ENCODE results near the gene GALNT2.

The GALNT2 gene

DNA sequence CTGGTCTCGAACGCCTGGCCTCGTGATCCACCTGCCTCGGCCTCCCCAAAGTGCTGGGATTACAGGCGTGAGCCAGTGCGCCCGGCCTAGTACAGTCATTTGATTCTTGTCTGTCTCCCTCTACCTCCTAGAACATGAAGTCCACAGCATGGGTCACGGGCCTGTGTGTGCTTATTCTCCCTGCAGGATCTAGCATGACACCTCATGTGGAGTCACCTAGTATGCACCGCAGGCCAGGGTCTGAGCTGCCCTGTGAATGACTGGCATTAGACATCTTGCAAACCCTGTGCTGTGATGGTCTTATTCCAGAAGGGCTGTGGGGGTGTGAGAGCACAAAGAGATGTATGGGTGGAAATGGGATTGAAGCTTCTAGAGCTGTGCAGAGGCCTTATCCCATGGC is 133.2 kb downstream of the GALNT2 start:
- Histone ChIP-seq H3K23ac (ENCODE audit: low read length) (no peak overlapping the region), H2BK120ac (ENCODE audit: low read depth, low read length) (no peak overlapping the region), H3K18ac (ENCODE audit: low read length) (no peak overlapping the region), H3K56ac (ENCODE audit: low read length) (no peak overlapping the region), H3K4me1 (ENCODE audit: control insufficient read depth, low read depth, low read length) (peaks cover 4% of the 10 kb centered on the region), H3K4me2 (ENCODE audit: low read length) (no peak overlapping the region), H2AK5ac (ENCODE audit: low read length) (no peak overlapping the region), H4K5ac (ENCODE audit: low read length) (no peak overlapping the region), H3K27me3 (ENCODE audit: insufficient read depth, low read length, poor library complexity) (no peaks in the 10 kb centered on the region), H3K36me3 (ENCODE audit: control insufficient read depth, insufficient read depth, low read length) (no peaks in the 10 kb centered on the region), H3K4ac (ENCODE audit: low read depth, low read length) (no peak overlapping the region), H2BK15ac (replicated peaks; ENCODE audit: low read depth) (no peak overlapping the region), H3K79me2 (ENCODE audit: control insufficient read depth, insufficient read depth, low read length) (no peaks in the 10 kb centered on the region), H2BK5ac (ENCODE audit: low read length) (no peak overlapping the region), H3K79me1 (ENCODE audit: low read length) (no peaks in the 10 kb centered on the region), H3K27ac (ENCODE audit: low read depth, low read length) (no peak overlapping the region), H4K8ac (ENCODE audit: low read depth, low read length) (no peak overlapping the region), H3K9ac (ENCODE audit: low read length) (no peak overlapping the region), H3K4me3 (ENCODE audit: low read length) (no peak overlapping the region)
- whole genome bisulfite sequencing (ENCODE audit: extremely low coverage, insufficient coverage, low lambda C conversion rate): no CpG with 5 or more reads among the region's 9 CpGs
- no peak for DNase-seq

DNA sequence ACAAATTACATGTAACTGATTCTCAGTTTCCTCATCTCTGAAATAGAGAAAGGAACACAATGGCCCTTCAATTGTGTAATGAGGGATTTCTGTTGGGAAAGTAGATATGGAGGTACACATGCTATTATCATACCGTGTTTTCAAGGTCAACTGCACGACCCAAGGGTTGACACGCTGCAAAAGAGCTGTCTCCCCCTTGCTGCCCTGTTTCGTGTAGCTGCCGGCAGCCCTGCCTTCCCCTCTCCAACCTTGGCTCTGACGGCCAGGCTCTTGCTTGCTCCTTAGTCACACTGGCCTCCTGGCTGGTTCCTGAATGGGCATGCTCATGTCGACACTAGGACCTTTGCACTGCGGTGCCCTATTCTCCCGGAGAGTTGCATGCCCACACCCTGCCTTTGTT is 134.4 kb downstream of the GALNT2 start:
- no peaks in the 10 kb centered on the region for H3K79me1 ChIP-seq (ENCODE audit: low read length)
- H4K5ac ChIP-seq (ENCODE audit: low read length): no peak overlapping the region
- H3K4ac ChIP-seq (ENCODE audit: low read depth, low read length): no peak overlapping the region
- no peak overlapping the region for H3K23ac ChIP-seq (ENCODE audit: low read length)
- no peak overlapping the region for H3K4me3 ChIP-seq (ENCODE audit: low read length)
- no peak overlapping the region for H3K4me2 ChIP-seq (ENCODE audit: low read length)
- no peak overlapping the region for H3K27ac ChIP-seq (ENCODE audit: low read depth, low read length)
- DNase-seq: no peak
- H2BK120ac ChIP-seq (ENCODE audit: low read depth, low read length): no peak overlapping the region
- H3K18ac ChIP-seq (ENCODE audit: low read length): no peak overlapping the region
- no CpG with 5 or more reads among the region's 9 CpGs for WGBS (ENCODE audit: extremely low coverage, insufficient coverage, low lambda C conversion rate)
- H3K27me3 ChIP-seq (ENCODE audit: insufficient read depth, low read length, poor library complexity): no peaks in the 10 kb centered on the region
- no peak overlapping the region for H3K9ac ChIP-seq (ENCODE audit: low read length)
- no peak overlapping the region for H3K56ac ChIP-seq (ENCODE audit: low read length)
- no peak overlapping the region for H2BK5ac ChIP-seq (ENCODE audit: low read length)
- H2AK5ac ChIP-seq (ENCODE audit: low read length): no peak overlapping the region
- H3K79me2 ChIP-seq (ENCODE audit: control insufficient read depth, insufficient read depth, low read length): no peaks in the 10 kb centered on the region
- H4K8ac ChIP-seq (ENCODE audit: low read depth, low read length): no peak overlapping the region
- H3K4me1 ChIP-seq (ENCODE audit: control insufficient read depth, low read depth, low read length): peaks cover 4% of the 10 kb centered on the region
- H2BK15ac ChIP-seq (replicated peaks; ENCODE audit: low read depth): no peak overlapping the region
- H3K36me3 ChIP-seq (ENCODE audit: control insufficient read depth, insufficient read depth, low read length): no peaks in the 10 kb centered on the region

DNA sequence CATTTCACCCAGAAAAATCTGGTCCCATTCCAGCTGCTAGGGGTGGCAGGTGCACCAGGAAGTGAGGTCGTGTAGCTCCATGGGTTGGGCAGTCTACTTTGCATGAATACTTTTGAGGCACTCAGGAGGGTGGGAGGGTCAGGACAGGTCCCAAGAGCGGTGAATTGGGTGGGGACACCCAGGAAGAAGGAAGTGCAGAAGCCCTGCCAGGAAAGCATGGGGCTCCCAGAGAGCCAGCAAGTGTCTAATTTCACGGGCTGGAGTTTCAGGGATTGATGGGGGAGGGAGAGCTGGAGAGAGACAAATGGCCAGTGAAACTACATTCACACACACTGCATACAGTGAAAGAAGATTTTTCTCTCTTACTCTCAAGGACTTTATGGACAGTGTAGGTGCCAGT is 137.8 kb downstream of the GALNT2 start:
- no peak overlapping the region for H2BK15ac ChIP-seq (replicated peaks; ENCODE audit: low read depth)
- H3K4me2 ChIP-seq (ENCODE audit: low read length): no peak overlapping the region
- H3K36me3 ChIP-seq (ENCODE audit: control insufficient read depth, insufficient read depth, low read length): no peaks in the 10 kb centered on the region
- H4K5ac ChIP-seq (ENCODE audit: low read length): no peak overlapping the region
- peaks cover 4% of the 10 kb centered on the region for H3K4me1 ChIP-seq (ENCODE audit: control insufficient read depth, low read depth, low read length)
- H2BK5ac ChIP-seq (ENCODE audit: low read length): no peak overlapping the region
- no peak overlapping the region for H3K4ac ChIP-seq (ENCODE audit: low read depth, low read length)
- no peak overlapping the region for H3K27ac ChIP-seq (ENCODE audit: low read depth, low read length)
- no CpG with 5 or more reads among the region's 3 CpGs for WGBS (ENCODE audit: extremely low coverage, insufficient coverage, low lambda C conversion rate)
- peaks cover 4% of the 10 kb centered on the region for H3K79me1 ChIP-seq (ENCODE audit: low read length)
- H3K9ac ChIP-seq (ENCODE audit: low read length): no peak overlapping the region
- no peak overlapping the region for H3K4me3 ChIP-seq (ENCODE audit: low read length)
- H3K56ac ChIP-seq (ENCODE audit: low read length): no peak overlapping the region
- no peaks in the 10 kb centered on the region for H3K27me3 ChIP-seq (ENCODE audit: insufficient read depth, low read length, poor library complexity)
- H2AK5ac ChIP-seq (ENCODE audit: low read length): no peak overlapping the region
- no peak for DNase-seq
- no peak overlapping the region for H3K18ac ChIP-seq (ENCODE audit: low read length)
- H4K8ac ChIP-seq (ENCODE audit: low read depth, low read length): no peak overlapping the region
- no peak overlapping the region for H3K23ac ChIP-seq (ENCODE audit: low read length)
- no peak overlapping the region for H2BK120ac ChIP-seq (ENCODE audit: low read depth, low read length)
- no peaks in the 10 kb centered on the region for H3K79me2 ChIP-seq (ENCODE audit: control insufficient read depth, insufficient read depth, low read length)

DNA sequence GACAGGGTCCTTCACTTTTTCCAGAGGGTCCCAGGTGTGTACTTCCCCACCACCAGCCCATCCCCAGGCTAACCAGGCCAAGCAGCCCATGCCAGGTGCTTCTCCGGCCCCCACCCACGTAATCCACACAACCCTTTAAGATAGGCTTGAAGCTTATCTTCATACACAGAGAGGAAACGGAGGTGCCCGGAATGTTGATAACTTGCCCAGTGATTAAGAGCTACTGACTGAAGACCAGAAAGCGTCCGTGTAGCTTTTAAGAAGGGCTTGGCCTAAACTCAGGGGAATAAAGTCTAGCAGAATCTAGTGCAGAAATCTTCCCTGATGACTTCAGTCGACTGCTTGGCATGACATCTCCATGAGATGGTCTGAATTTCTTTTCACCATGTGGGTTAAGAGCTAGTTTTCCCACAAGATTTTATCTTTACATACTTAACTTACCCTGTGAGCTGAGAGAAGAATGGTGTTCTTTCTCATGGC is 138.7 kb downstream of the GALNT2 start:
- Histone ChIP-seq H3K36me3 (ENCODE audit: control insufficient read depth, insufficient read depth, low read length) (no peaks in the 10 kb centered on the region), H3K27me3 (ENCODE audit: insufficient read depth, low read length, poor library complexity) (no peaks in the 10 kb centered on the region), H3K79me2 (ENCODE audit: control insufficient read depth, insufficient read depth, low read length) (no peaks in the 10 kb centered on the region), H3K18ac (ENCODE audit: low read length) (no peak overlapping the region), H2AK5ac (ENCODE audit: low read length) (no peak overlapping the region), H2BK120ac (ENCODE audit: low read depth, low read length) (no peak overlapping the region), H2BK5ac (ENCODE audit: low read length) (no peak overlapping the region), H3K56ac (ENCODE audit: low read length) (no peak overlapping the region), H3K79me1 (ENCODE audit: low read length) (peaks cover 4% of the 10 kb centered on the region), H4K8ac (ENCODE audit: low read depth, low read length) (no peak overlapping the region), H3K4me1 (ENCODE audit: control insufficient read depth, low read depth, low read length) (peaks cover 5% of the 10 kb centered on the region), H3K27ac (ENCODE audit: low read depth, low read length) (no peak overlapping the region), H4K5ac (ENCODE audit: low read length) (no peak overlapping the region), H3K9ac (ENCODE audit: low read length) (no peak overlapping the region), H2BK15ac (replicated peaks; ENCODE audit: low read depth) (no peak overlapping the region), H3K4ac (ENCODE audit: low read depth, low read length) (no peak overlapping the region), H3K4me2 (ENCODE audit: low read length) (no peak overlapping the region), H3K4me3 (ENCODE audit: low read length) (no peak overlapping the region), H3K23ac (ENCODE audit: low read length) (no peak overlapping the region)
- peak; percentile 48 for DNase-seq
- WGBS (ENCODE audit: extremely low coverage, insufficient coverage, low lambda C conversion rate): no CpG with 5 or more reads among the region's 7 CpGs

DNA sequence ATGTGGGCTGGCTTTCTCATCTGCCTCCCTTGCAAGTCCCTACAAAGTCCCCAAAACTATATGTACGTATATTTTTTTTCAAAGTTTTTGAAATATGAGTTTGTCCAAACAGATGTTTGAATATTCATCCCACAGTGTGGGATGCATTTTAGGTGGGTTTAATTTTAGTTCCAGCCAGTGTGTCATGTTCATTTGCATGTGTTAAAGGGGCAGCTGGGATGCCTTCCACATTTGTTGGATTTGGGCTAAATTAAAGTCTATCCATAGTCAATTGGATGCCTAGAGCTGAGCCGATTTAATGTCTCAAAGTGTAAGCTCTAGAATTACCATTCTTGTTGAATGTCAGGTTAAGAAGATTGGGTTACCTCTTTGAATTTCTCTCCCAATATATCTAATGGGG is 139.2 kb downstream of the GALNT2 start:
- no peak overlapping the region for H3K4me2 ChIP-seq (ENCODE audit: low read length)
- no peak overlapping the region for H3K18ac ChIP-seq (ENCODE audit: low read length)
- no peak overlapping the region for H4K5ac ChIP-seq (ENCODE audit: low read length)
- no peak overlapping the region for H4K8ac ChIP-seq (ENCODE audit: low read depth, low read length)
- no peak overlapping the region for H3K23ac ChIP-seq (ENCODE audit: low read length)
- no peaks in the 10 kb centered on the region for H3K36me3 ChIP-seq (ENCODE audit: control insufficient read depth, insufficient read depth, low read length)
- H3K4me1 ChIP-seq (ENCODE audit: control insufficient read depth, low read depth, low read length): peaks cover 5% of the 10 kb centered on the region
- H2AK5ac ChIP-seq (ENCODE audit: low read length): no peak overlapping the region
- no peak overlapping the region for H2BK5ac ChIP-seq (ENCODE audit: low read length)
- no peak overlapping the region for H2BK120ac ChIP-seq (ENCODE audit: low read depth, low read length)
- no peaks in the 10 kb centered on the region for H3K27me3 ChIP-seq (ENCODE audit: insufficient read depth, low read length, poor library complexity)
- H2BK15ac ChIP-seq (replicated peaks; ENCODE audit: low read depth): no peak overlapping the region
- H3K4me3 ChIP-seq (ENCODE audit: low read length): no peak overlapping the region
- H3K27ac ChIP-seq (ENCODE audit: low read depth, low read length): no peak overlapping the region
- H3K79me1 ChIP-seq (ENCODE audit: low read length): peaks cover 4% of the 10 kb centered on the region
- DNase-seq: no peak
- no peak overlapping the region for H3K4ac ChIP-seq (ENCODE audit: low read depth, low read length)
- H3K56ac ChIP-seq (ENCODE audit: low read length): no peak overlapping the region
- WGBS (ENCODE audit: extremely low coverage, insufficient coverage, low lambda C conversion rate): no CpG with 5 or more reads among the region's 2 CpGs
- no peak overlapping the region for H3K9ac ChIP-seq (ENCODE audit: low read length)
- no peaks in the 10 kb centered on the region for H3K79me2 ChIP-seq (ENCODE audit: control insufficient read depth, insufficient read depth, low read length)

DNA sequence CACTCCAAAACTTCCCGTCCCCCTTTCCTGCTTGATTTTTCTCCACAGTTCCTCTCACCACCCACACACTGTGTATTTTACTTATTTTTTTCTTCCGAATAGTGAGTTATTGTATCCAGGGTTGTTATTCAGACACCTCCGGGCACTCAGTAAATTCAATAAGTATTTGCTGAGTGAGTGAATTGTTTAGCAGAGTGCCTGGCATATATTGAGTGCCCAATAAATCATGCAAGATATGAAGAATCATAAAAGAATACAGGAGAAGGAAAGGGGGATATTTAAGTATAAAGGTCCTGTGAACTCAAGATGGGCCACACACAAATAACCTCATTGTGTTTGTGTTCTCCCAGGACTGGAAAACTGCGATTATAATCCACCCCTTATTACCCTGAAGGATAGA is 139.9 kb downstream of the GALNT2 start:
- no peak overlapping the region for H3K23ac ChIP-seq (ENCODE audit: low read length)
- H3K4me3 ChIP-seq (ENCODE audit: low read length): no peak overlapping the region
- no peak overlapping the region for H2BK5ac ChIP-seq (ENCODE audit: low read length)
- no peak overlapping the region for H3K56ac ChIP-seq (ENCODE audit: low read length)
- no peak overlapping the region for H4K5ac ChIP-seq (ENCODE audit: low read length)
- no peak overlapping the region for H2BK15ac ChIP-seq (replicated peaks; ENCODE audit: low read depth)
- H3K79me1 ChIP-seq (ENCODE audit: low read length): peaks cover 4% of the 10 kb centered on the region
- H3K79me2 ChIP-seq (ENCODE audit: control insufficient read depth, insufficient read depth, low read length): no peaks in the 10 kb centered on the region
- no peak overlapping the region for H2BK120ac ChIP-seq (ENCODE audit: low read depth, low read length)
- DNase-seq: no peak
- no CpG with 5 or more reads among the region's 4 CpGs for WGBS (ENCODE audit: extremely low coverage, insufficient coverage, low lambda C conversion rate)
- H3K4ac ChIP-seq (ENCODE audit: low read depth, low read length): no peak overlapping the region
- no peak overlapping the region for H4K8ac ChIP-seq (ENCODE audit: low read depth, low read length)
- no peaks in the 10 kb centered on the region for H3K27me3 ChIP-seq (ENCODE audit: insufficient read depth, low read length, poor library complexity)
- no peak overlapping the region for H3K9ac ChIP-seq (ENCODE audit: low read length)
- H3K27ac ChIP-seq (ENCODE audit: low read depth, low read length): no peak overlapping the region
- no peak overlapping the region for H3K18ac ChIP-seq (ENCODE audit: low read length)
- H3K36me3 ChIP-seq (ENCODE audit: control insufficient read depth, insufficient read depth, low read length): no peaks in the 10 kb centered on the region
- no peak overlapping the region for H2AK5ac ChIP-seq (ENCODE audit: low read length)
- no peak overlapping the region for H3K4me2 ChIP-seq (ENCODE audit: low read length)
- peaks cover 5% of the 10 kb centered on the region for H3K4me1 ChIP-seq (ENCODE audit: control insufficient read depth, low read depth, low read length)

Measured in mesendoderm (in vitro differentiated cells).